K562 (cell line): Measurements from ENCODE around the gene TMEM19. TPM values are rescaled to one million over a fixed set of nuclear protein-coding genes. Genes with fewer than 3 reads are reported as not detected.

Experiments used
- ATAC-seq: fragments of 200-7000 bp; cut with Tn5 transposase; 3 replicates; pipeline ENCODE4 v1.9.1; 2020; ENCODE audit warnings: moderate library complexity
- BruUV-seq: library from RNA; stranded (reverse); fragments of 400-500 nt; replicated peaks from 2 replicates; lab custom pipeline; 2021; lab: Mats Ljungman, UMichigan
- CTCF ChIA-PET: fragments of 300-600 bp; formaldehyde crosslinking; extraction: SDS; loops from one replicate; lab custom pipeline; 2021; ENCODE audit warnings: low intra/inter-chr PET ratio; lab: Yijun Ruan, JAX
- POLR2A ChIA-PET: fragments of 300-600, 350-650 bp; sonication (Branson Sonifier 250); formaldehyde crosslinking; extraction: SDS; loops from one replicate; lab custom pipeline; 2021; ENCODE audit warnings: antibody characterized with exemption, inconsistent platforms; lab: Yijun Ruan, JAX
- DNase-seq, 4 experiments: peaks; one replicate each; pipeline versions ENCODE4 v3.0.0 to v3.0.0-alpha.2; 2011 to 2018; ENCODE audit warnings: low spot score in 3 of 4, mixed read lengths in 3 of 4; ENCODE audit errors: extremely low read depth in 1 of 4
- FAIRE-seq: peaks from 2 replicates; lab custom pipeline; 2011; peaks lifted over from hg19 to GRCh38; lab: Jason Lieb, UNC
- H2AFZ ChIP-seq: 2 replicates; pipeline ENCODE4 v1.6.0; 2011; ENCODE audit warnings: low read depth, low read length, control low read depth, inconsistent platforms
- H3K27ac ChIP-seq: fragments of 200-600 bp; 3 replicates; pipeline ENCODE4 v1.8.0; 2011; ENCODE audit warnings: low read depth, mild to moderate bottlenecking, control low read depth, inconsistent platforms, low read length, moderate library complexity, mixed read lengths; ENCODE audit errors: extremely low read depth
- H3K27me3 ChIP-seq, 2 experiments: fragments of 300-600 bp in 1 of 2; 2 replicates in 1 of 2; 3 replicates in 1 of 2; pipeline versions ENCODE4 v1.6.0 to v1.8.0; 2011; ENCODE audit warnings: inconsistent platforms in 2 of 2, low read length in 2 of 2, mild to moderate bottlenecking in 1 of 2, mixed read lengths in 1 of 2, moderate library complexity in 1 of 2; ENCODE audit not compliant: control insufficient read depth in 2 of 2, insufficient read depth in 2 of 2
- H3K36me3 ChIP-seq: fragments of 300-600 bp; 3 replicates; pipeline ENCODE4 v1.8.0; 2011; ENCODE audit warnings: mild to moderate bottlenecking, low read length, inconsistent platforms; ENCODE audit not compliant: control insufficient read depth, insufficient read depth
- H3K4me1 ChIP-seq, 2 experiments: fragments of 200-600 bp in 1 of 2; replicated peaks in 1 of 2; 2 replicates in 1 of 2; 3 replicates in 1 of 2; pipeline versions ENCODE4 v1.5.1 to v1.8.0; 2011; ENCODE audit warnings: inconsistent platforms in 2 of 2, low read length in 2 of 2, mild to moderate bottlenecking in 1 of 2, mixed read lengths in 1 of 2, moderate library complexity in 1 of 2; ENCODE audit not compliant: control insufficient read depth in 2 of 2, insufficient read depth in 2 of 2
- H3K4me2 ChIP-seq: 2 replicates; pipeline ENCODE4 v1.6.1; 2011; ENCODE audit warnings: low read length, control low read depth, inconsistent platforms, mixed read lengths; ENCODE audit not compliant: insufficient read depth
- H3K4me3 ChIP-seq: fragments of 200-600 bp; sonication (generic), shearing (Covaris generic); 2 replicates; pipeline ENCODE4 v1.5.1; 2016; ENCODE audit warnings: control low read depth, inconsistent platforms
- H3K79me2 ChIP-seq: fragments of 200-600 bp; 3 replicates; pipeline ENCODE4 v1.8.0; 2011; ENCODE audit warnings: low read length, inconsistent platforms; ENCODE audit not compliant: control insufficient read depth, insufficient read depth
- H3K9ac ChIP-seq, 2 experiments: 2 replicates each; pipeline versions ENCODE4 v1.6.0 to v1.6.1; 2011; ENCODE audit warnings: low read depth in 2 of 2, low read length in 2 of 2, control low read depth in 1 of 2, inconsistent platforms in 1 of 2, mild to moderate bottlenecking in 1 of 2, mixed read lengths in 1 of 2; ENCODE audit not compliant: insufficient read depth in 1 of 2
- H3K9me1 ChIP-seq: one replicate; pipeline ENCODE4 v1.6.0; 2011; ENCODE audit warnings: inconsistent platforms, mild to moderate bottlenecking, low read length, moderate library complexity; ENCODE audit not compliant: control insufficient read depth, insufficient read depth
- H3K9me3 ChIP-seq: replicated peaks from 2 replicates; pipeline ENCODE4 v1.5.1; 2011; ENCODE audit warnings: low read depth, low read length, inconsistent platforms; ENCODE audit not compliant: control insufficient read depth, insufficient read depth
- H4K20me1 ChIP-seq: replicated peaks from 2 replicates; pipeline ENCODE4 v1.6.1; 2011; ENCODE audit warnings: low read length, inconsistent platforms, mixed read lengths; ENCODE audit not compliant: control insufficient read depth, insufficient read depth
- SMARCE1 ChIP-seq: fragments of 450-650 bp; IDR thresholded peaks from 2 replicates; pipeline ENCODE4 v1.7.1; 2016; ENCODE audit warnings: mild to moderate bottlenecking
- STAT6 ChIP-seq: sonication (generic); formaldehyde crosslinking; IDR thresholded peaks from 2 replicates; pipeline ENCODE4 v1.8.1; 2023; ENCODE audit warnings: mild to moderate bottlenecking, missing genetic modification reagents
- TAF1 ChIP-seq: IDR thresholded peaks from 2 replicates; pipeline ENCODE4 v1.6.1; 2011; ENCODE audit warnings: mild to moderate bottlenecking, low read length, moderate library complexity; ENCODE audit not compliant: insufficient read depth, control insufficient read depth, severe bottlenecking; ENCODE audit errors: extremely low read depth
- ZBTB17 ChIP-seq: fragments of 450-650 bp; formaldehyde crosslinking; IDR thresholded peaks from 2 replicates; pipeline ENCODE4 v1.4.0; 2020; ENCODE audit warnings: mild to moderate bottlenecking
- ZEB2 ChIP-seq: fragments of 450-650 bp; IDR thresholded peaks from 2 replicates; pipeline ENCODE4 v1.6.1; 2016
- ZNF175 ChIP-seq: fragments of 200-800 bp; sonication (Bioruptor generic); IDR thresholded peaks from 2 replicates; pipeline ENCODE4 v1.6.1; 2016; ENCODE audit warnings: low read depth, mild to moderate bottlenecking, missing genetic modification characterization, missing compliant biosample characterization
- WGBS: fragments of 100-300 bp; shearing (Covaris generic); methylation state at CpG from one replicate; pipeline ENCODE4 v1.1.6; 2016; ENCODE audit warnings: low coverage, mixed read lengths; ENCODE audit not compliant: insufficient coverage; ENCODE audit errors: missing lambda C conversion rate; 5-methylcytosine and 5-hydroxymethylcytosine counted together
- in situ Hi-C: fragments of 300-500 bp; cut with MboI; formaldehyde crosslinking; loops from 4 replicates; pipeline ENCODE4 v1.15.0; 2018; ENCODE audit warnings: inconsistent platforms, mixed read lengths
- intact Hi-C: fragments of 100-400 bp; cut with micrococcal nuclease; formaldehyde crosslinking; loops from 2 replicates; pipeline ENCODE4 v1.14.2; 2022
- polyA plus RNA-seq, 8 experiments: library from polyadenylated mRNA; depleted of rRNA in 4 of 8; stranded (reverse) in 5 of 8; unstranded in 3 of 8; fragments of >200 nt; fragmentation: Nextera tagmentation in 2 of 8; fragmentation: Illumina TruSeq in 1 of 8; extraction: Ambion mirVana in 2 of 8; extraction: Trizol in 1 of 8; gene quantifications; 2 replicates each; pipeline versions ENCODE4 v1.2.1 to v1.2.3, GENCODE V29; 2011 to 2014; ENCODE audit warnings: inconsistent platforms in 1 of 8, missing spikeins in 1 of 8
- total RNA-seq, 7 experiments: library from RNA; depleted of rRNA in 6 of 7; stranded (reverse); fragments of >200 nt in 6 of 7; fragmentation: Illumina TruSeq in 2 of 7; extraction: Trizol in 2 of 7; gene quantifications; 2 replicates each; pipeline versions ENCODE4 v1.2.1 to v1.2.3, GENCODE V29; 2011 to 2021; ENCODE audit warnings: low replicate concordance in 1 of 7

The TMEM19 gene
- total and polyA plus RNA-seq, 9 of the 15 experiments (the other 6 are each of a cell fraction or from before 2014, with no cell fraction given) = 8.2 to 24.2 (median 17.2) TPM

GRCh38 chr12:71708658-71709057, 22.8 kb downstream of the TMEM19 start:
- DNase-seq (no peak), FAIRE-seq (no peak), ATAC-seq (no peak)
- Histone ChIP-seq H4K20me1 (no peaks in the 10 kb centered on the region), H3K9me3 (no peaks in the 10 kb centered on the region), H3K4me2 (no peak overlapping the region), H3K4me1 (no peaks in the 10 kb centered on the region; a peak in 2 of 5 replicates), H3K27me3 (no peaks in the 10 kb centered on the region), H3K4me3 (no peak overlapping the region), H3K9ac (no peak overlapping the region), H3K79me2 (no peaks in the 10 kb centered on the region), H3K27ac (no peak overlapping the region), H3K9me1 (no peaks in the 10 kb centered on the region), H2AFZ (no peak overlapping the region), H3K36me3 (no peaks in the 10 kb centered on the region)
- no peak for TF ChIP-seq STAT6 (CRISPR knock-in tag)
- TF ChIP-seq ZBTB17 = no peak
- no peak for TF ChIP-seq SMARCE1
- TF ChIP-seq ZEB2 = no peak
- TF ChIP-seq ZNF175 (CRISPR knock-in tag) = no peak
- no peak for TF ChIP-seq TAF1
- BruUV-seq = no TSS peak
- POLR2A ChIA-PET = interaction anchor here (1.1 to 1.9 kb wide), 2 partner anchors 10 to 13 kb away, joined by 3 to 4 read pairs; no protein-coding TSS in a partner anchor
- intact Hi-C loops = no loop called here
- 100% methylated on average over 1 of the region's 1 CpG for WGBS
- CTCF ChIA-PET = no interaction called here
- in situ Hi-C loops = no loop called here
